Mesenchymal stem cell (in vitro differentiated cells and primary cell): Measurements from ENCODE around the gene DGKD.

Source experiments
- DNase-seq: peaks from one replicate; pipeline ENCODE4 v3.0.0-alpha.2; 2013
- H2AFZ ChIP-seq: one replicate; pipeline ENCODE4 v1.6.1; 2013; ENCODE audit warnings: low read depth, mild to moderate bottlenecking, control low read depth, inconsistent platforms, low read length, moderate library complexity
- H2AK5ac ChIP-seq: 2 replicates; pipeline ENCODE4 v1.6.1; 2013; ENCODE audit warnings: low read length, moderate library complexity, mild to moderate bottlenecking, inconsistent platforms; ENCODE audit not compliant: severe bottlenecking
- H2BK120ac ChIP-seq: one replicate; pipeline ENCODE4 v1.6.1; 2013; ENCODE audit warnings: low read depth, mild to moderate bottlenecking, inconsistent platforms, low read length, moderate library complexity
- H2BK12ac ChIP-seq, 2 experiments: one replicate each; pipeline ENCODE4 v1.6.1; 2013; ENCODE audit warnings: inconsistent platforms in 2 of 2, low read length in 2 of 2, mild to moderate bottlenecking in 2 of 2, moderate library complexity in 2 of 2, control low read depth in 1 of 2
- H2BK15ac ChIP-seq: one replicate; pipeline ENCODE4 v1.6.1; 2013; ENCODE audit warnings: mild to moderate bottlenecking, low read depth, inconsistent platforms; ENCODE audit not compliant: poor library complexity, severe bottlenecking
- H2BK5ac ChIP-seq: 2 replicates; pipeline ENCODE4 v1.6.1; 2013; ENCODE audit warnings: low read depth, mild to moderate bottlenecking, low read length, control low read depth, inconsistent platforms; ENCODE audit not compliant: poor library complexity, severe bottlenecking
- H3K14ac ChIP-seq, 2 experiments: one replicate each; pipeline ENCODE4 v1.6.1; 2013; ENCODE audit warnings: inconsistent platforms in 2 of 2, low read length in 2 of 2, control low read depth in 1 of 2, mild to moderate bottlenecking in 1 of 2, moderate library complexity in 1 of 2
- H3K18ac ChIP-seq, 2 experiments: one replicate each; pipeline ENCODE4 v1.6.1; 2013; ENCODE audit warnings: inconsistent platforms in 2 of 2, low read length in 2 of 2, control low read depth in 1 of 2, low read depth in 1 of 2, mild to moderate bottlenecking in 1 of 2
- H3K23ac ChIP-seq, 2 experiments: one replicate each; pipeline ENCODE4 v1.6.1; 2013; ENCODE audit warnings: inconsistent platforms in 2 of 2, low read length in 2 of 2, mild to moderate bottlenecking in 2 of 2, moderate library complexity in 2 of 2, control low read depth in 1 of 2
- H3K27ac ChIP-seq: 2 replicates; pipeline ENCODE4 v1.5.1; 2013; ENCODE audit warnings: mild to moderate bottlenecking, moderate library complexity, low read length, control low read depth, inconsistent platforms; ENCODE audit not compliant: poor library complexity, severe bottlenecking
- H3K27me3 ChIP-seq, 2 experiments: 2 replicates each; pipeline versions ENCODE4 v1.6.1 to v1.7.0; 2013; ENCODE audit warnings: low read length in 2 of 2, mild to moderate bottlenecking in 2 of 2, moderate library complexity in 2 of 2, control low read depth in 1 of 2, inconsistent platforms in 1 of 2; ENCODE audit not compliant: control insufficient read depth in 1 of 2, insufficient read depth in 1 of 2
- H3K36me3 ChIP-seq, 2 experiments: 2 replicates each; pipeline versions ENCODE4 v1.6.1 to v1.7.0; 2013; ENCODE audit warnings: low read length in 2 of 2, control low read depth in 1 of 2, inconsistent platforms in 1 of 2, low read depth in 1 of 2, mild to moderate bottlenecking in 1 of 2; ENCODE audit not compliant: insufficient read depth in 2 of 2, control insufficient read depth in 1 of 2
- H3K4ac ChIP-seq, 2 experiments: one replicate each; pipeline ENCODE4 v1.6.1; 2013; ENCODE audit warnings: inconsistent platforms in 2 of 2, low read length in 2 of 2, mild to moderate bottlenecking in 2 of 2, moderate library complexity in 2 of 2, control low read depth in 1 of 2, low read depth in 1 of 2
- H3K4me1 ChIP-seq: 2 replicates; pipeline ENCODE4 v1.6.1; 2013; ENCODE audit warnings: low read depth, low read length, control low read depth; ENCODE audit not compliant: control insufficient read depth, insufficient read depth
- H3K4me2 ChIP-seq: 2 replicates; pipeline ENCODE4 v1.6.1; 2013; ENCODE audit warnings: low read length, mild to moderate bottlenecking, inconsistent platforms; ENCODE audit not compliant: poor library complexity, severe bottlenecking
- H3K4me3 ChIP-seq, 2 experiments: 2 replicates each; pipeline versions ENCODE4 v1.5.1 to v1.7.0; 2013; ENCODE audit warnings: low read length in 2 of 2, mild to moderate bottlenecking in 2 of 2, control low read depth in 1 of 2, low read depth in 1 of 2; ENCODE audit not compliant: insufficient read depth in 1 of 2
- H3K79me1 ChIP-seq: replicated peaks from 2 replicates; pipeline ENCODE4 v1.6.1; 2013; ENCODE audit warnings: mild to moderate bottlenecking, control low read depth, low read length, inconsistent platforms; ENCODE audit not compliant: poor library complexity, severe bottlenecking
- H3K9ac ChIP-seq: 2 replicates; pipeline ENCODE4 v1.7.0; 2013; ENCODE audit warnings: mild to moderate bottlenecking, low read length, moderate library complexity
- H3K9me3 ChIP-seq: 2 replicates; pipeline ENCODE4 v1.7.0; 2013; ENCODE audit warnings: mild to moderate bottlenecking, low read length; ENCODE audit not compliant: control insufficient read depth
- H4K8ac ChIP-seq: one replicate; pipeline ENCODE4 v1.6.1; 2013; ENCODE audit warnings: inconsistent platforms, mild to moderate bottlenecking, low read length, moderate library complexity
- H4K91ac ChIP-seq: one replicate; pipeline ENCODE4 v1.6.1; 2013; ENCODE audit warnings: mild to moderate bottlenecking, low read length, inconsistent platforms
- WGBS: methylation state at CpG from one replicate; pipeline ENCODE4 v1.1.7; 2013; ENCODE audit warnings: mixed read lengths; 5-methylcytosine and 5-hydroxymethylcytosine counted together

DGKD gene

DNA sequence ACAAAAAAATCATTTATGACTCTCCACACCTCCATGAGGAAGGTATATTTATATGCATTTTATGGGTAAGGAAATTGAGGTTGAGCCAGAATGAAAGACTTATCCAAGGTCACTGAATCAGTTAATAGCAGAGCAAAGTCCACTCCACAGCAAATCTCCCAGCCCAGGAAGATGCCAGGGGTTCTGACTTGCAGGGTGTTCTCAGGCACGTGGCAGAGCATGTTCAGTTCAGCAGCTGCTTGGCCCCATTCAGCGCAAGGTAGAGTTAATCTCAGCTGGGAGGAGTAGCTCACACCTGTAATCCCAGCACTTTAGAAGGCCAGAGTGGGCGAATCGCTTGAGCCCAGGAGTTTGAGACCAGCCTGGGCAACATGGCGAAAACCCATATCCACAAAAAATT, 17.8 kb upstream of the DGKD start:
- Histone ChIP-seq H3K9me3 (peaks cover 4% of the 10 kb centered on the region), H3K36me3 (no peaks in the 10 kb centered on the region), H3K27me3 (peaks cover 26 to 70% of the 10 kb centered on the region in 2 experiments), H2AK5ac (no peak overlapping the region), H4K91ac (no peak overlapping the region), H3K18ac (no peak overlapping the region), H3K23ac (peak overlapping the region in 1 of 2 experiments; percentile 53), H3K79me1 (no peaks in the 10 kb centered on the region), H2BK12ac (no peak overlapping the region), H3K9ac (no peak overlapping the region), H2BK15ac (no peak overlapping the region), H2AFZ (no peak overlapping the region), H3K4me1 (no peaks in the 10 kb centered on the region), H3K4me3 (no peak overlapping the region), H3K4ac (no peak overlapping the region), H3K27ac (no peak overlapping the region), H3K4me2 (no peak overlapping the region), H3K14ac (no peak overlapping the region), H2BK120ac (no peak overlapping the region), H4K8ac (no peak overlapping the region), H2BK5ac (no peak overlapping the region)
- no peak for DNase-seq
- WGBS = 97% methylated on average over 5 of the region's 5 CpGs

DNA sequence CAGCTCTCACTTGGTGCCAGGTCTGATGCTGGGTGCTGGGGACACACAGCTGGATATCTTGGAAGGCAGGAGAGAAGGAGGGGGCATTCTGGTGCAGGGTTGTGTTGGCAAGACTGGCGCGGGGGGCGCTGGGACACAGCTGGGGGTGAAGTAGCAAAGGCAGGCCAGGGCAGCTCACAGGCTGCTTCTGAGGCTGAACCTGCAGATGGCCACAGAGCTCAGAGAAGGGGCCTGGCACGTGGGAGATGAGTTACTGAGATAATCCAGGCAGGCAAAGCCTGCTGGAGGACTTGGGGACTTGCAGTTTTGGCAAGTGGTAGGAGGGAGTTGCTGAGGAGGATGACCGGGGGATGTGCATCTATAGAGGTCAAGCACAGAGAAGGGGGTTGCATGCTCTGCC, 16.2 kb upstream of the DGKD start:
- Histone ChIP-seq H2BK120ac (no peak overlapping the region), H3K36me3 (no peaks in the 10 kb centered on the region), H3K4me3 (no peak overlapping the region), H3K79me1 (no peaks in the 10 kb centered on the region), H3K9me3 (peaks cover 4% of the 10 kb centered on the region), H3K14ac (no peak overlapping the region), H2AK5ac (no peak overlapping the region), H3K4ac (no peak overlapping the region), H4K8ac (no peak overlapping the region), H3K4me2 (no peak overlapping the region), H3K9ac (no peak overlapping the region), H3K18ac (no peak overlapping the region), H2BK15ac (no peak overlapping the region), H3K23ac (no peak overlapping the region), H2BK5ac (no peak overlapping the region), H3K4me1 (no peaks in the 10 kb centered on the region), H3K27ac (no peak overlapping the region), H4K91ac (no peak overlapping the region), H2BK12ac (no peak overlapping the region), H2AFZ (no peak overlapping the region), H3K27me3 (peaks cover 26 to 63% of the 10 kb centered on the region in 2 experiments)
- DNase-seq = no peak
- 76% methylated on average over 4 of the region's 5 CpGs for WGBS

DNA sequence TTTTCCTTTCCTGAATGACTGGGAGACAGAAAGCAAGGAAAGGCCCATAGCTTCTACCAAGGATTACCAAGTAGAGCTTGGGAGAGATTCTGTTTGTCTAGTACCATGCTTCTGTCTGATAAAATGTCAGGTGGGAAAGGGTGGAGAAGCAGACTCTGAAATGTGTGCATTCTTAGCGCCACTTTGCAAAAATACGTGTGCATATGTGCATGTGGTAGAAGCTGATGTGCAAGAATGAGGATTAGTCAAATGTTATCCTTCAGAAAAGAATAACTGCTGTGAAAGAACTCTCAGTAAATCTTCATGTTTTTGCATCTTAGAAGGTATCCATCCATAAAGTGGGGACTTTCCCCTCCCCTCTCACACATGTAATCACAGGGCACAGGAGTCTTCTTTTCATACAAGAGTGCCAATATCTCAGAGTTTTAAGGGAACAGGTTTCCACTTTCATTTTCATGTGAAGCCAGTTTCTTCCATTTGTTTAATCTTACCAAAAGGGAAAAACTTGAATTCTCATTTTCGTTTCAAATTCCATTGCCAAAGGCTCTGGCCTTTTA, 15.4 kb upstream of the DGKD start:
- no peak overlapping the region for H3K4me2 ChIP-seq
- peaks cover 4% of the 10 kb centered on the region for H3K9me3 ChIP-seq
- H4K91ac ChIP-seq = no peak overlapping the region
- no peak overlapping the region for H2BK12ac ChIP-seq
- no peak overlapping the region for H3K14ac ChIP-seq
- no peak overlapping the region for H3K23ac ChIP-seq
- H2AFZ ChIP-seq = no peak overlapping the region
- 88% methylated on average over 3 of the region's 3 CpGs for WGBS
- H3K79me1 ChIP-seq = no peaks in the 10 kb centered on the region
- no peak overlapping the region for H3K18ac ChIP-seq
- no peak overlapping the region for H3K27ac ChIP-seq
- no peak overlapping the region for H3K4ac ChIP-seq
- no peak overlapping the region for H3K9ac ChIP-seq
- no peak overlapping the region for H2BK5ac ChIP-seq
- H2AK5ac ChIP-seq = no peak overlapping the region
- H3K4me1 ChIP-seq = no peaks in the 10 kb centered on the region
- no peak overlapping the region for H3K4me3 ChIP-seq
- peaks cover 17 to 55% of the 10 kb centered on the region in 2 experiments for H3K27me3 ChIP-seq
- no peaks in the 10 kb centered on the region for H3K36me3 ChIP-seq
- no peak overlapping the region for H2BK15ac ChIP-seq
- no peak overlapping the region for H4K8ac ChIP-seq
- no peak for DNase-seq
- no peak overlapping the region for H2BK120ac ChIP-seq

DNA sequence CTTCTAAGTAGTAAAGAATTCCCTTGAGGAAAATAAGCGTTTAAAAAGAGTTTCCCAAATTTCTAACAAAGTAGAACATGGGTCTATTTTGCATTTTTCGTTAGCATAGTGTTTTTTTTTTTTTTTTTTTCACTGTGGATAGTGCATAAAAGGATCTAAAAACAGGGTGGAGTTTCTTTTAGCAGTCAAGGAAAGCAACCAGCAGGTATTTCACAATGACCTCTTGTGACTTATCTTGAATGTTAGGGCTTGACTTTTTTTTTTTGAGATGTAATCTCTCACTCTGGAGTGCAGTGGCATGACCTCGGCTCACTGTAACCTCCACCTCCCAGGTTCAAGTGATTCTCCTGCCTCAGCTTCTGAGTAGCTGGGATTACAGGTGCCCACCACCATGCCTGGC, 14.9 kb upstream of the DGKD start:
- no peak overlapping the region for H2BK120ac ChIP-seq
- no peak overlapping the region for H3K4me3 ChIP-seq
- no peak overlapping the region for H3K4me2 ChIP-seq
- no peak overlapping the region for H3K14ac ChIP-seq
- H3K9ac ChIP-seq = no peak overlapping the region
- DNase-seq = no peak
- no peak overlapping the region for H3K27ac ChIP-seq
- 89% methylated on average over 3 of the region's 3 CpGs for WGBS
- H2BK5ac ChIP-seq = no peak overlapping the region
- H2AK5ac ChIP-seq = no peak overlapping the region
- no peaks in the 10 kb centered on the region for H3K79me1 ChIP-seq
- peaks cover 12 to 49% of the 10 kb centered on the region in 2 experiments for H3K27me3 ChIP-seq
- no peak overlapping the region for H3K18ac ChIP-seq
- no peaks in the 10 kb centered on the region for H3K4me1 ChIP-seq
- no peak overlapping the region for H3K4ac ChIP-seq
- peaks cover 4% of the 10 kb centered on the region for H3K9me3 ChIP-seq
- H2AFZ ChIP-seq = no peak overlapping the region
- H3K23ac ChIP-seq = no peak overlapping the region
- H2BK12ac ChIP-seq = no peak overlapping the region
- no peak overlapping the region for H2BK15ac ChIP-seq
- no peak overlapping the region for H4K91ac ChIP-seq
- no peaks in the 10 kb centered on the region for H3K36me3 ChIP-seq
- H4K8ac ChIP-seq = no peak overlapping the region
